Fibroblast of lung (primary cell): ENCODE data around the gene STIM1. TPM values are rescaled to one million over a fixed set of nuclear protein-coding genes. Genes with fewer than 3 reads are reported as not detected.

ENCODE experiments used
- DNase-seq, 2 donors: peaks; one replicate each; pipeline versions ENCODE4 v3.0.0 to v3.0.0-alpha.2; 2010; ENCODE audit warnings: low read depth in 2 of 2
- H2AFZ ChIP-seq: 2 replicates; pipeline ENCODE4 v1.5.1; 2012; ENCODE audit warnings: low read length, control low read depth, inconsistent platforms
- H3K27ac ChIP-seq: 2 replicates; pipeline ENCODE4 v1.5.1; 2011; ENCODE audit warnings: low read length, control low read depth; ENCODE audit not compliant: insufficient read depth
- H3K27me3 ChIP-seq: 2 replicates; pipeline ENCODE4 v1.5.1; 2011; ENCODE audit warnings: mild to moderate bottlenecking, low read length; ENCODE audit not compliant: control insufficient read depth, insufficient read depth
- H3K36me3 ChIP-seq: 2 replicates; pipeline ENCODE4 v1.5.1; 2011; ENCODE audit warnings: low read length; ENCODE audit not compliant: control insufficient read depth, insufficient read depth
- H3K4me1 ChIP-seq: 2 replicates; pipeline ENCODE4 v1.5.1; 2011; ENCODE audit warnings: low read length; ENCODE audit not compliant: control insufficient read depth, insufficient read depth; ENCODE audit errors: extremely low read depth
- H3K4me2 ChIP-seq: 2 replicates; pipeline ENCODE4 v1.5.1; 2011; ENCODE audit warnings: low read length, control low read depth; ENCODE audit not compliant: insufficient read depth; ENCODE audit errors: extremely low read depth
- H3K4me3 ChIP-seq, 4 experiments: fragments of 200-600 bp in 1 of 4; sonication (generic) in 1 of 4; replicated peaks in 1 of 4; 2 replicates each; pipeline ENCODE4 v1.5.1; 2011 to 2016; ENCODE audit warnings: low read length in 4 of 4, low read depth in 3 of 4, mild to moderate bottlenecking in 3 of 4, control low read depth in 2 of 4, inconsistent platforms in 1 of 4, mixed read lengths in 1 of 4; ENCODE audit not compliant: insufficient read depth in 1 of 4; ENCODE audit errors: control extremely low read depth in 1 of 4
- H3K79me2 ChIP-seq: 2 replicates; pipeline ENCODE4 v1.5.1; 2012; ENCODE audit warnings: mild to moderate bottlenecking, low read length, inconsistent platforms; ENCODE audit not compliant: control insufficient read depth, insufficient read depth
- H3K9ac ChIP-seq: 2 replicates; pipeline ENCODE4 v1.5.1; 2011; ENCODE audit warnings: mild to moderate bottlenecking, low read length, control low read depth; ENCODE audit not compliant: insufficient read depth
- H3K9me3 ChIP-seq: 2 replicates; pipeline ENCODE4 v1.5.1; 2012; ENCODE audit warnings: low read depth, low read length; ENCODE audit not compliant: control insufficient read depth, insufficient read depth
- H4K20me1 ChIP-seq: 2 replicates; pipeline ENCODE4 v1.5.1; 2011; ENCODE audit warnings: low read length; ENCODE audit not compliant: control insufficient read depth, insufficient read depth; ENCODE audit errors: extremely low read depth
- CTCF ChIP-seq, 2 donors: IDR thresholded peaks in 1 of 2; conservative IDR thresholded peaks in 1 of 2; 1 replicate in 1 of 2; 2 replicates in 1 of 2; pipeline ENCODE4 v1.5.1; 2011 to 2012; ENCODE audit warnings: low read length in 2 of 2, control low read depth in 1 of 2, inconsistent platforms in 1 of 2, low read depth in 1 of 2, mild to moderate bottlenecking in 1 of 2
- EZH2 ChIP-seq: IDR thresholded peaks from 2 replicates; pipeline ENCODE4 v1.5.1; 2012; ENCODE audit warnings: low read length, control low read depth, mild to moderate bottlenecking; ENCODE audit errors: missing control alignments
- polyA plus RNA-seq, 2 donors: library from polyadenylated mRNA; depleted of rRNA in 1 of 2; stranded (reverse) in 1 of 2; unstranded in 1 of 2; fragments of >200 nt; gene quantifications; 2 replicates each; pipeline ENCODE4 v1.2.1, GENCODE V29; 2011 to 2012; ENCODE audit warnings: missing spikeins in 1 of 2
- total RNA-seq: library from RNA; depleted of rRNA; stranded (reverse); fragments of >200 nt; gene quantifications from 2 replicates; pipeline ENCODE4 v1.2.1, GENCODE V29; 2014

The STIM1 gene
- total and polyA plus RNA-seq, 2 donors (not counting 1 experiment from before 2014, with no cell fraction given) = 38.1 to 44.6 TPM

- H3K27me3 ChIP-seq = no peaks in the 10 kb centered on the region
- no peak overlapping the region for H3K27ac ChIP-seq
- H2AFZ ChIP-seq = no peak overlapping the region
- no peaks in the 10 kb centered on the region for H3K9me3 ChIP-seq
- DNase-seq = no peak
- no peak overlapping the region for H3K9ac ChIP-seq
- TF ChIP-seq EZH2 = no peak
- no peak for TF ChIP-seq CTCF (conservative IDR thresholded peaks at IDR 0.05 in 1 of 2, IDR thresholded peaks at IDR 0.05 in 1 of 2; ENCODE audit: low read depth in 1 of 2, low read length in 2 of 2)
- no peaks in the 10 kb centered on the region for H4K20me1 ChIP-seq
- peaks cover 2% of the 10 kb centered on the region for H3K4me1 ChIP-seq
- no peak overlapping the region for H3K4me3 ChIP-seq
- no peak overlapping the region for H3K4me2 ChIP-seq
- peaks cover 58% of the 10 kb centered on the region for H3K79me2 ChIP-seq
- H3K36me3 ChIP-seq = peaks cover 5% of the 10 kb centered on the region
Observed at GRCh38 chr11:3831378-3832239, 23.9 kb upstream of the STIM1 start.

DNA sequence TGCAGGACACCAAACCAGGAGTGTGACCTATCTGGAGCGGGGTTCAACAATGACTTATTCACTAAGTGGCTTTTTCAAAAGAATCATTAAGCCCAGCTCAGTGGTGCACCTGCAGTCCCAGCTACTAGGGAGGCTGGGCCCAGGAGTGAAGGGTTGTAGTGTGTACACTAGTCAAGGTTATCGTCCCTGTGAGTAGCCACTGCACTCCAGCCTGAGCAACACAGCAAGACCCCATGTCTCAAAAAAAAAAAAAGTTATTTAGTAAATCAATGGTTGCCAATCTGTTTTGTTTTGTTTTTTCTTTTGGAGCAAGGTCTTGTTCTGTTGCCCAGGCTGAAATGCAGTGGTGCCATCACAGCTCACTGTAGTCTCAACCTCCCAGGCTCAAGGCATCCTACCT, 22.6 kb upstream of the STIM1 start:
- no peak overlapping the region for H3K4me2 ChIP-seq
- TF ChIP-seq CTCF (conservative IDR thresholded peaks at IDR 0.05 in 1 of 2, IDR thresholded peaks at IDR 0.05 in 1 of 2; ENCODE audit: low read depth in 1 of 2, low read length in 2 of 2) = no peak
- no peak for TF ChIP-seq EZH2
- no peak for DNase-seq
- H3K79me2 ChIP-seq = peaks cover 69% of the 10 kb centered on the region
- H3K4me1 ChIP-seq = peaks cover 3% of the 10 kb centered on the region
- H2AFZ ChIP-seq = no peak overlapping the region
- no peaks in the 10 kb centered on the region for H3K27me3 ChIP-seq
- no peaks in the 10 kb centered on the region for H3K9me3 ChIP-seq
- H3K36me3 ChIP-seq = peaks cover under 1% of the 10 kb centered on the region
- H4K20me1 ChIP-seq = no peaks in the 10 kb centered on the region
- no peak overlapping the region for H3K9ac ChIP-seq
- no peak overlapping the region for H3K27ac ChIP-seq
- no peak overlapping the region for H3K4me3 ChIP-seq

- Histone ChIP-seq H3K4me1 (peaks cover 3% of the 10 kb centered on the region), H3K9me3 (no peaks in the 10 kb centered on the region), H3K27ac (no peak overlapping the region), H2AFZ (no peak overlapping the region), H3K36me3 (no peaks in the 10 kb centered on the region), H4K20me1 (no peaks in the 10 kb centered on the region), H3K4me2 (no peak overlapping the region), H3K27me3 (no peaks in the 10 kb centered on the region), H3K4me3 (no peak overlapping the region), H3K9ac (no peak overlapping the region), H3K79me2 (peaks cover 74% of the 10 kb centered on the region)
- TF ChIP-seq CTCF (conservative IDR thresholded peaks at IDR 0.05 in 1 of 2, IDR thresholded peaks at IDR 0.05 in 1 of 2; ENCODE audit: low read depth in 1 of 2, low read length in 2 of 2) = no peak
- no peak for TF ChIP-seq EZH2
- no peak for DNase-seq
Observed at GRCh38 chr11:3833449-3833848, 22.0 kb upstream of the STIM1 start.
